CD4-positive, alpha-beta T cell treated with Interleukin-1 beta for 1 hour (primary cell): ENCODE results near the gene THOC7.

Experiments
- DNase-seq, 2 donors: peaks; one replicate each; pipeline ENCODE4 v3.0.0-alpha.2; 2020 to 2022

The THOC7 gene

GRCh38 chr3:63832395-63832794, 31.2 kb downstream of the THOC7 start:
- DNase-seq: no peak

- no peak for DNase-seq
These were observed 33.1 kb downstream of the THOC7 start for GRCh38 chr3:63830526-63830925.

GRCh38 chr3:63824309-63824708, 39.3 kb downstream of the THOC7 start:
- DNase-seq: no peak

GRCh38 chr3:63819151-63819398, 44.5 kb downstream of the THOC7 start, which contains the start of gene C3orf49:
C3orf49 (plus strand) TSS chr3:63819299; CDS start chr3:63819472, 173 bp downstream.
- no peak for DNase-seq

GRCh38 chr3:63818282-63819150, 45.1 kb downstream of the THOC7 start:
- DNase-seq: peak; percentile 40 to 62

GRCh38 chr3:63817225-63817624, 46.4 kb downstream of the THOC7 start:
- DNase-seq: no peak

GRCh38 chr3:63814237-63814636, 49.4 kb downstream of the THOC7 start:
- no peak for DNase-seq

GRCh38 chr3:63809607-63810006, 54.0 kb downstream of the THOC7 start:
- DNase-seq: no peak

GRCh38 chr3:63808633-63809032, 55.0 kb downstream of the THOC7 start:
- DNase-seq: no peak

GRCh38 chr3:63807961-63808565, 55.5 kb downstream of the THOC7 start:
- no peak for DNase-seq

- DNase-seq: no peak
These were observed 59.7 kb downstream of the THOC7 start for GRCh38 chr3:63803911-63804310.

- DNase-seq: no peak
These were observed 63.5 kb downstream of the THOC7 start for GRCh38 chr3:63800097-63800496.

GRCh38 chr3:63798949-63799348, 64.7 kb downstream of the THOC7 start:
- DNase-seq: no peak

GRCh38 chr3:63798544-63798943, 65.1 kb downstream of the THOC7 start:
- no peak for DNase-seq

- DNase-seq: no peak
These were observed 68.2 kb downstream of the THOC7 start for GRCh38 chr3:63795438-63795837.

- no peak for DNase-seq
These were observed 71.6 kb downstream of the THOC7 start for GRCh38 chr3:63791974-63792373.
